OCI-LY1 (cell line): Measurements from ENCODE around the gene MAP3K9.

Experiments
- H2AFZ ChIP-seq: fragments of 200-600 bp; sonication (generic), shearing (Covaris generic); 2 replicates; pipeline ENCODE4 v1.6.0; 2014; ENCODE audit warnings: antibody characterized with exemption, mild to moderate bottlenecking, low read length
- H3F3A ChIP-seq: fragments of 200-600 bp; sonication (generic), shearing (Covaris generic); 2 replicates; pipeline ENCODE4 v1.6.0; 2014; ENCODE audit warnings: mild to moderate bottlenecking, antibody characterized with exemption, low read length, moderate library complexity; ENCODE audit not compliant: insufficient read depth
- H3K27ac ChIP-seq: fragments of 200-600 bp; sonication (generic); 2 replicates; pipeline ENCODE4 v1.5.1; 2014; ENCODE audit warnings: low read length, mixed run types, mild to moderate bottlenecking, low read depth; ENCODE audit not compliant: poor library complexity, severe bottlenecking
- H3K27me3 ChIP-seq: fragments of 200-600 bp; sonication (generic); 2 replicates; pipeline ENCODE4 v1.6.0; 2014; ENCODE audit warnings: antibody characterized with exemption, mild to moderate bottlenecking, low read length, moderate library complexity; ENCODE audit not compliant: insufficient read depth
- H3K36me3 ChIP-seq: fragments of 200-600 bp; sonication (generic); 2 replicates; pipeline ENCODE4 v1.6.1; 2014; ENCODE audit warnings: mild to moderate bottlenecking, antibody characterized with exemption, low read length, moderate library complexity, mixed read lengths; ENCODE audit not compliant: insufficient read depth
- H3K4me1 ChIP-seq: fragments of 200-600 bp; sonication (generic); 2 replicates; pipeline ENCODE4 v1.5.1; 2014; ENCODE audit warnings: mild to moderate bottlenecking, low read length, moderate library complexity; ENCODE audit not compliant: insufficient read depth, severe bottlenecking
- H3K4me2 ChIP-seq: fragments of 200-600 bp; sonication (generic), shearing (Covaris generic); 2 replicates; pipeline ENCODE4 v1.6.1; 2014; ENCODE audit warnings: low read length
- H3K4me3 ChIP-seq: fragments of 200-600 bp; sonication (generic); 2 replicates; pipeline ENCODE4 v1.5.1; 2014; ENCODE audit warnings: low read length, low read depth, mild to moderate bottlenecking, mixed read lengths; ENCODE audit not compliant: poor library complexity, severe bottlenecking
- H3K79me2 ChIP-seq: fragments of 200-600 bp; shearing (Covaris generic); 2 replicates; pipeline ENCODE4 v1.6.1; 2016; ENCODE audit warnings: mixed run types, low read length, mixed read lengths; ENCODE audit not compliant: insufficient read depth
- H3K9ac ChIP-seq: fragments of 200-600 bp; sonication (generic), shearing (Covaris generic); 2 replicates; pipeline ENCODE4 v1.6.1; 2014; ENCODE audit warnings: mild to moderate bottlenecking, low read length, mixed read lengths
- H3K9me2 ChIP-seq: fragments of 200-600 bp; sonication (generic), shearing (Covaris generic); 2 replicates; pipeline ENCODE4 v1.6.1; 2014; ENCODE audit warnings: low read depth, mild to moderate bottlenecking, low read length, mixed read lengths
- H3K9me3 ChIP-seq: fragments of 200-600 bp; shearing (Covaris generic); 2 replicates; pipeline ENCODE4 v1.6.1; 2014; ENCODE audit warnings: low read length, mixed read lengths
- H4K20me1 ChIP-seq: fragments of 200-600 bp; sonication (generic), shearing (Covaris generic); 2 replicates; pipeline ENCODE4 v1.6.0; 2016; ENCODE audit warnings: mild to moderate bottlenecking, low read length; ENCODE audit not compliant: insufficient read depth
- CTCF ChIP-seq: fragments of 200-600 bp; sonication (generic), shearing (Covaris generic); IDR thresholded peaks from 2 replicates; pipeline ENCODE4 v1.5.1; 2017; ENCODE audit warnings: mild to moderate bottlenecking, antibody characterized with exemption, low read length, moderate library complexity, mixed read lengths
- EZH2 ChIP-seq: fragments of 200-600 bp; sonication (generic), shearing (Covaris generic); IDR thresholded peaks from 2 replicates; pipeline ENCODE4 v1.8.0; 2017; ENCODE audit warnings: borderline replicate concordance, mixed run types, mild to moderate bottlenecking, antibody characterized with exemption, low read length, moderate library complexity, mixed read lengths

MAP3K9 gene

GRCh38 chr14:70699646-70700045, 109.7 kb downstream of the MAP3K9 start:
- H3K9me3 ChIP-seq: no peaks in the 10 kb centered on the region
- H2AFZ ChIP-seq: no peak overlapping the region
- no peak for TF ChIP-seq CTCF
- no peak for TF ChIP-seq EZH2
- no peaks in the 10 kb centered on the region for H3K36me3 ChIP-seq
- H3K4me3 ChIP-seq: no peak overlapping the region
- no peaks in the 10 kb centered on the region for H3K4me1 ChIP-seq
- H3K27me3 ChIP-seq: no peaks in the 10 kb centered on the region
- H3F3A ChIP-seq: no peaks in the 10 kb centered on the region
- H3K9ac ChIP-seq: no peak overlapping the region
- no peaks in the 10 kb centered on the region for H3K9me2 ChIP-seq
- H4K20me1 ChIP-seq: no peaks in the 10 kb centered on the region
- H3K79me2 ChIP-seq: no peaks in the 10 kb centered on the region
- no peak overlapping the region for H3K4me2 ChIP-seq
- H3K27ac ChIP-seq: no peak overlapping the region

DNA sequence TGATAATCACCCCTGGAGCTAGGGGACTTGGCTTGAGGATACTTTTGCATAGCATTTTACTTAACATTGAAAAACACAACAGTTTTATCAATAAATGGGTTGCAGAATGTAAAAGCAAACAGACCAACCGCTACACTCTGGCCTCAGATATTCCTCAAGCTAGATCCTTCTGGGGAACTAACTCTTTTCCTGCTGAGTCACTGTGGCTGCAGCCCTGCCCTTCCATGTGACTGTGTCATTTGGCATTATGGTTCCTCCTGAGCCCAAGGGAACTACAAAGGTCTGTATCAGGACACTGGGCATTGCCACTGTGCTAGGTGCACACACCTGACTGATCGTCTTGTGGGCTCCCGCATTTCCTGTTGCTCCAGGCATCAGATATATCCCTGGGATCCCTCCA, 111.0 kb downstream of the MAP3K9 start:
- H3K27me3 ChIP-seq: no peaks in the 10 kb centered on the region
- H3K36me3 ChIP-seq: no peaks in the 10 kb centered on the region
- H3F3A ChIP-seq: no peaks in the 10 kb centered on the region
- H3K79me2 ChIP-seq: no peaks in the 10 kb centered on the region
- no peak overlapping the region for H2AFZ ChIP-seq
- no peak for TF ChIP-seq CTCF
- TF ChIP-seq EZH2: no peak
- no peak overlapping the region for H3K27ac ChIP-seq
- no peak overlapping the region for H3K9ac ChIP-seq
- no peak overlapping the region for H3K4me2 ChIP-seq
- H3K4me3 ChIP-seq: no peak overlapping the region
- no peaks in the 10 kb centered on the region for H3K9me3 ChIP-seq
- H3K4me1 ChIP-seq: no peaks in the 10 kb centered on the region
- H4K20me1 ChIP-seq: no peaks in the 10 kb centered on the region
- no peaks in the 10 kb centered on the region for H3K9me2 ChIP-seq

GRCh38 chr14:70697701-70698100, 111.6 kb downstream of the MAP3K9 start:
- Histone ChIP-seq H3K4me3 (no peak overlapping the region), H3F3A (no peaks in the 10 kb centered on the region), H4K20me1 (no peaks in the 10 kb centered on the region), H3K27me3 (no peaks in the 10 kb centered on the region), H3K36me3 (no peaks in the 10 kb centered on the region), H3K9ac (no peak overlapping the region), H3K9me3 (no peaks in the 10 kb centered on the region), H3K27ac (no peak overlapping the region), H3K4me1 (no peaks in the 10 kb centered on the region), H3K79me2 (no peaks in the 10 kb centered on the region), H3K9me2 (no peaks in the 10 kb centered on the region), H3K4me2 (no peak overlapping the region), H2AFZ (no peak overlapping the region)
- TF ChIP-seq CTCF (no peak), EZH2 (no peak)
